Measurements from ENCODE around the gene BCKDHA. TPM values are rescaled to one million over a fixed set of nuclear protein-coding genes. Genes with fewer than 3 reads are reported as not detected.
A peak's percentile ranks its signal among the peaks of the same experiment; 100 is the strongest.

Gene BCKDHA
- total and polyA plus RNA-seq, 4 donors = 19.7 to 54.5 (median 39.0) TPM

GRCh38 chr19:41449079-41449864, 51.7 kb downstream of the BCKDHA start:
- H3K4me1 ChIP-seq (ENCODE audit: control insufficient read depth in 5 of 5, insufficient read depth in 5 of 5, low read length in 5 of 5) = peaks cover 0 to 7% (median 0%) of the 10 kb centered on the region in 5 donors
- peaks cover 0 to 4% (median 0%) of the 10 kb centered on the region in 3 donors for H3K27me3 ChIP-seq (ENCODE audit: control insufficient read depth in 3 of 3, insufficient read depth in 3 of 3, low read length in 2 of 3)
- no peak overlapping the region for H3K9ac ChIP-seq (ENCODE audit: insufficient read depth in 1 of 2, low read length in 2 of 2)
- DNase-seq (peak; percentile 77 to 83 (median 80)), ATAC-seq (ENCODE audit: insufficient read depth, low FRiP score) (peak; percentile 92)
- TF ChIP-seq, protein P1, sequence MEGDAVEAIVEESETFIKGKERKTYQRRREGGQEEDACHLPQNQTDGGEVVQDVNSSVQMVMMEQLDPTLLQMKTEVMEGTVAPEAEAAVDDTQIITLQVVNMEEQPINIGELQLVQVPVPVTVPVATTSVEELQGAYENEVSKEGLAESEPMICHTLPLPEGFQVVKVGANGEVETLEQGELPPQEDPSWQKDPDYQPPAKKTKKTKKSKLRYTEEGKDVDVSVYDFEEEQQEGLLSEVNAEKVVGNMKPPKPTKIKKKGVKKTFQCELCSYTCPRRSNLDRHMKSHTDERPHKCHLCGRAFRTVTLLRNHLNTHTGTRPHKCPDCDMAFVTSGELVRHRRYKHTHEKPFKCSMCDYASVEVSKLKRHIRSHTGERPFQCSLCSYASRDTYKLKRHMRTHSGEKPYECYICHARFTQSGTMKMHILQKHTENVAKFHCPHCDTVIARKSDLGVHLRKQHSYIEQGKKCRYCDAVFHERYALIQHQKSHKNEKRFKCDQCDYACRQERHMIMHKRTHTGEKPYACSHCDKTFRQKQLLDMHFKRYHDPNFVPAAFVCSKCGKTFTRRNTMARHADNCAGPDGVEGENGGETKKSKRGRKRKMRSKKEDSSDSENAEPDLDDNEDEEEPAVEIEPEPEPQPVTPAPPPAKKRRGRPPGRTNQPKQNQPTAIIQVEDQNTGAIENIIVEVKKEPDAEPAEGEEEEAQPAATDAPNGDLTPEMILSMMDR (IDR thresholded peaks at IDR 0.05; ENCODE audit: control extremely low read depth, extremely low read depth) = peak; percentile 94
- H3K4me3 ChIP-seq = no peak overlapping the region
- no peaks in the 10 kb centered on the region for H3K36me3 ChIP-seq (ENCODE audit: control insufficient read depth in 4 of 4, insufficient read depth in 4 of 4, low read length in 4 of 4)
- H3K9me3 ChIP-seq (ENCODE audit: control insufficient read depth in 4 of 4, insufficient read depth in 3 of 4, low read length in 3 of 4) = no peaks in the 10 kb centered on the region
- WGBS, 2 donors = 3 to 4% methylated on average over 22 of the region's 22 CpGs
- no peak overlapping the region for H3K27ac ChIP-seq (ENCODE audit: low read depth in 1 of 2, low read length in 1 of 2)

DNA sequence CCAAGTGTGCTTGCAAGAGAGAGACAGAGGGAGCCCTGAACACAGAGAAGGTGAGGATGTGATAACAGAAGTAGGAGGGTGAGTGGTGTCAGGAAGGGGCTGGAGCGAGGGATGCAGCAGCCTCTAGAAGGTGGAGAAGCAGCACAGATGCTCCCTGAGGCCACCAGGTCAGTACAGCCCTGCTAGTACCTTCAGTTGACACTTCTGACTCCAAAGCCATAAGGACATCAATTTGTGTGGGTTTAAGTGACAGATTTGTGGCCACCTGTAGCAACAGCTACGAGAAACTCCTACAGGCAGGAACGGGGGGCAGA, 52.2 kb downstream of the BCKDHA start:
- no peak for DNase-seq
- peaks cover 0 to 4% (median 0%) of the 10 kb centered on the region in 3 donors for H3K27me3 ChIP-seq (ENCODE audit: control insufficient read depth in 3 of 3, insufficient read depth in 3 of 3, low read length in 2 of 3)
- TF ChIP-seq, protein P1 (IDR thresholded peaks at IDR 0.05; ENCODE audit: control extremely low read depth, extremely low read depth) = no peak
- ATAC-seq (ENCODE audit: insufficient read depth, low FRiP score) = no peak
- no peak overlapping the region for H3K27ac ChIP-seq (ENCODE audit: low read depth in 1 of 2, low read length in 1 of 2)
- no peak overlapping the region for H3K4me3 ChIP-seq
- no peaks in the 10 kb centered on the region for H3K36me3 ChIP-seq (ENCODE audit: control insufficient read depth in 4 of 4, insufficient read depth in 4 of 4, low read length in 4 of 4)
- WGBS, 2 donors = 64 to 65% methylated on average over 3 of the region's 3 CpGs
- no peaks in the 10 kb centered on the region for H3K9me3 ChIP-seq (ENCODE audit: control insufficient read depth in 4 of 4, insufficient read depth in 3 of 4, low read length in 3 of 4)
- H3K9ac ChIP-seq (ENCODE audit: insufficient read depth in 1 of 2, low read length in 2 of 2) = no peak overlapping the region
- H3K4me1 ChIP-seq (ENCODE audit: control insufficient read depth in 5 of 5, insufficient read depth in 5 of 5, low read length in 5 of 5) = peaks cover 0 to 7% (median 0%) of the 10 kb centered on the region in 5 donors

DNA sequence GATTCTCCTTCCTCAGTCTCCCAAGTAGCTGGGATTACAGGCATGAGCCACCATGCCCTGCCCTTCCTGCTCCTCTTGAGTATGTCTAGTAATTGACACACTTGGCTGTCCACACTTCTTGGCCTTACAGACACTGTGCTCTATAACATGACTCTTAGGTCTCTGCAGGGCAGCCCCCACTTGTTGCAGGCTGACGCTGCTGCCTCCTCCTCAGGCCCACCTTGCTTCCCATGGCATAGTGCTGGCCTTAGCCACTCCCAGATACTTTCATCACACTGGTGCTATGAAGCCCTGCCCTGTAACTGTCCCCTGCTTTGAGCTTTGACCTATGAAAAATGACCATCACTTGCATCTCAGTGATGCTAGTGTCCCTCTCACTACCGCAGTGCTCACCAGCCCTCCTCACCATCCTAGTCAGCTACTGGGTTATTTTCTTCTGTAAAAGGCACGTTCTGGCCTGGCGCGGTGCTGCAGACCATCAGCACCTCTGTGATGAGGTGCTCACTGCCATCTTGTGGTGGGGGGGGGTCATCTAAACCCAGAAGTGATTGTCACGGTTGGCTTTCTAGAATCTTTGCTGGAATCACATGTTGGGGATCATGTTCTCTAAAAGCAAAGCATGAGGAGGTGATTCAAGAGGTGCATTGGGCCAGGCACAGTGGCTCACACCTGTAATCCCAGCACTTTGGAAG, 55.1 kb downstream of the BCKDHA start:
- no peak overlapping the region for H3K4me3 ChIP-seq
- no peak overlapping the region for H3K9ac ChIP-seq (ENCODE audit: insufficient read depth in 1 of 2, low read length in 2 of 2)
- no peak overlapping the region for H3K27ac ChIP-seq (ENCODE audit: low read depth in 1 of 2, low read length in 1 of 2)
- no peak for DNase-seq
- no peaks in the 10 kb centered on the region for H3K36me3 ChIP-seq (ENCODE audit: control insufficient read depth in 4 of 4, insufficient read depth in 4 of 4, low read length in 4 of 4)
- TF ChIP-seq, protein P1 (IDR thresholded peaks at IDR 0.05; ENCODE audit: control extremely low read depth, extremely low read depth) = no peak
- no peak for ATAC-seq (ENCODE audit: insufficient read depth, low FRiP score)
- H3K4me1 ChIP-seq (ENCODE audit: control insufficient read depth in 5 of 5, insufficient read depth in 5 of 5, low read length in 5 of 5) = peaks cover 0 to 11% (median 3%) of the 10 kb centered on the region in 5 donors
- H3K27me3 ChIP-seq (ENCODE audit: control insufficient read depth in 3 of 3, insufficient read depth in 3 of 3, low read length in 2 of 3) = peaks cover 0 to 4% (median 0%) of the 10 kb centered on the region in 3 donors
- 78 to 82% methylated on average over 6 of the region's 6 CpGs for WGBS, 2 donors
- H3K9me3 ChIP-seq (ENCODE audit: control insufficient read depth in 4 of 4, insufficient read depth in 3 of 4, low read length in 3 of 4) = no peaks in the 10 kb centered on the region
